Hepatic stellate cell (primary cell): ENCODE measurements around the gene ZFPM1.
"Not testable (repeated sequence)": the region's sequence is repeated elsewhere in the genome, so short reads cannot be mapped to it uniquely, and the experiment has no call there.

Experiments used
- DNase-seq: peaks from one replicate; pipeline ENCODE4 v3.0.0; 2011; ENCODE audit warnings: low spot score

ZFPM1 gene

DNA sequence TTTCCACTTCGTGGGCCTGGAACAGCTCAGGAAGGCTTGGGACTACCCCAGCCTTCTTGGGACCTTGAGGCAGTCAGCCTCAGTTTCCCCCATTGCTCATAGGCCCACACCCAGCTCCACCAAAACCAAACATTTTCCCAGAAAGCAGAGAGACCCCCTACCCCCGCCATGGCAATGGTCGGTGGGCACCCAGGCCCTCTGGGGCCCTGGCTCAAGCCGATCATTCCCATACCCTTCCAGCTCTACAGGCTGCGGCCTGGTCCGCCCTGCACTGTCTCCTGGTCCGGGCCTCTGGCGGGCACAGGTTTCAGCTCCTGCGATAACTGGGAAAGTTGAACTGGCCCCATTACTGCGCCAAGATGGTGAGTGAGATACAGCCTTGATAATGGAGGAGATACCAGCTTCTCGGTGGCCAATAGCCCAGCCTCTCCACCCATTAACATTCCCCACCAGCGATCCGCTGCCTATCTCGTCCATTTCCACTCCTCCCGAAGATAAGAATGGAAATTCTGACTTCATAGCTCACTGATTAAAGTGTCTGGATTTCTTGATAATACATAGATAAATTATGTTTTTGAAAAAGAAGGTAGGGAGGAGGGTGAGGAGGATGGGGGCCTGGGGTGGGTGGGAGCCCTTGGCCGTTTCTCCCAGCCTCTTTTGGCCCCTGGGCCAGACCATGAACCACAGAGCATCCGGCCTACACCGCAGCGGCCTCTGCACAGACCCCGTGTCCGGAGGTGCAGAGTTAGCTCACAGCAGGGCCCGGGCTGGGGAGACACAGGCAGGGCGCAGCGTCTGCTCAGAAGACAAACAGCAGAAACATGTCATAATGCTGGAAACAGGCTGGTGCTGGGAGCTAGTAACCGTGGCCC, 11.6 kb downstream of the ZFPM1 start:
- no peak for DNase-seq

DNA sequence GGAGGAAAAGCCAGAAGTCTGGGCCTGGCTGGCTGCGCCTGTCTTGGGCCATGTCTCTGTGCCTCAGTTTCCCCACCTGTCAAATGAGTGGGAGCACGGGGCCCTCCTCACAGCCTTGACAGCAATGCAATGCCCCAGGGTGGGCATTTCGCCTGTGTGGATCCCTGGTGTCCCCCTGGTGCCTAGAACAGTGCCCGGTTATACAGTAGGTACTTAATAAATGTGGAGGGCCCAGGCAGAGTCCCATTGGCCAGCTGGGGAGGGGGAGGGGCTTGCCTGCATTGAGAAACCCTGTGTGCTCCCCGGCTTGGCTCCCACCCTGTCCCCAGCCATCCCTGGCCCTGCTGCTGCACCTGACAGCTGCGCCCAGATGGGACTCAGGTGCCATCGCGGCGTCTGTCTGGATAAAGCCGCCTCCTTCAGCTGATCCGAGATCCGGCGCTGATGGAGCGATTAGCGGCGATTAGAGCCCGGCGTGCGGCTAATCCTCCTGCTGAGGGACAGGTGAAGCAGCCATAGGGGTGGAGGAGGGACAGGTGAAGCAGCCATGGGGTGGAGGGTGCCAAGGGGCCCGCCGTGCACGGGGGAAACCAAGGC, 12.4 kb downstream of the ZFPM1 start:
- no peak for DNase-seq

DNA sequence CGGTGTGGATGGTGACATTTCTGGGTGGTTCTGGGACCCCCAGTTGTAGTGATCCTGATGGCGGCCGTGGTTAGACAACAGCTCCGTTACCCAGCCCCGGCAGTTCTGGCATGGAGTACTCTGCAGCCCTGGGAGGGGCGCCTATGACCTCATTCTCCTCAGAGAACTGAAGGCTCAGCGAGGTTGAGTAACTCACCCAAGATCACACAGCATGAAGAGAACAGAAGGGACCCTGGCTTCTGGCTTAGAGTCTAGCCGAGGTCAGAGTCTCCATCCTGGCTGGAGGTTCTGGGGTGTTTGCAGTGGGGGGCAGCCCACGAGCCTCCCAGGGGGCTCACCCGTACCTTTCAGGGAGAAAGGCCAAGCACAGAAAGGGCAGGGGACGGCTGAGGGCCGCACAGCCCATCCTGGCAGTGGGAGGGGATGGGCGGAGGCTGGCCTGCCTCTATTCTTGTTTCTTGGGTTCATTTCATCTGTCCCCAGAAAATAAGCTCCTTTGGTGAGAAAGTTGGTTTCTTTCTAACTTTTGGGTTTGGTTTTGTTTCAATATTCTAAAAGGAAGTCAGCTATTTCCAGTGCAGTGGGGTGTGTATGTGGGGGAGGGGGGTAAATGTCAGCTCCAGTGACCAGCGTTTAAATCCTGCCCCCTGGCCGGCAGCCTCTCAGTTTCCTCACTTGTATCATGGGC, 13.2 kb downstream of the ZFPM1 start:
- DNase-seq = no peak

DNA sequence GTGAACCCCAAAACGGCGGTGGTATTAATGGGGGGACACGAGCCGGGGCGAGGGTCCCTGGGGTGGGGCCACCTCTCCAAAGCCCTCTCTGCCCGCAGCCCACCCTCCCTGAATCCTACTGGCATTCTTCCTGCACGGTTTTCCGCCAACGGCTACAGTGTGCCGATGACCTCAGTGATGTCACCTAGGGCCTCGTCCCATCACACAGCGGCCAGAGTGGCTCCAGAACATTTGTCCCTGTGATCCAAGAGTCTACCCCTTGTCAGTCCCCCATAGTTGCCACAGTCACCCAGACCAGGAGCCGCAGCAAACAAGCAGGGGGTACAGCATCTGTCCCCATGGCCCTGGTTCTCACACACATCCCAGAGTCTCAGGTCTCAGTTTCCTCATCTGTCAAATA, 13.9 kb downstream of the ZFPM1 start:
- DNase-seq = no peak

DNA sequence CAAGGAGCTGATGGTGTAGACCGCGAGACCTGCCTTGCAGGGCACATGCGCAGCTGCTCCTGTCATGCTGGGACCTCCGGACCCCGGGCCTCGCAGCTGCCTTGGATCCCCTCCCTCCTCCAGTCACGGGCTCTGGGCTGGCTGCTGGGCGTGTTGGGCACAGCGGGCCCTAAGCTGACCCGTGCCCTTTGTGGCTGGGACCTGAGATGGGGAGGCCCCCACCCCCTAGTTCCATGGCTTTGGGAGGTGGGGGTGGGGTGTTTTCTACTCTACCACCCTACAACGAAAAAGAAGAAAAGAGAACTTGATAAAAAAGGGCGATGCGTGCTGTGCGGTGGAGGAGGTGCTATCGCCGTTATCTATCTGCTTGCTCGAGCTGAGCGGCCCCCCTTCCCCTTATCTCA, 14.5 kb downstream of the ZFPM1 start:
- DNase-seq = no peak

DNA sequence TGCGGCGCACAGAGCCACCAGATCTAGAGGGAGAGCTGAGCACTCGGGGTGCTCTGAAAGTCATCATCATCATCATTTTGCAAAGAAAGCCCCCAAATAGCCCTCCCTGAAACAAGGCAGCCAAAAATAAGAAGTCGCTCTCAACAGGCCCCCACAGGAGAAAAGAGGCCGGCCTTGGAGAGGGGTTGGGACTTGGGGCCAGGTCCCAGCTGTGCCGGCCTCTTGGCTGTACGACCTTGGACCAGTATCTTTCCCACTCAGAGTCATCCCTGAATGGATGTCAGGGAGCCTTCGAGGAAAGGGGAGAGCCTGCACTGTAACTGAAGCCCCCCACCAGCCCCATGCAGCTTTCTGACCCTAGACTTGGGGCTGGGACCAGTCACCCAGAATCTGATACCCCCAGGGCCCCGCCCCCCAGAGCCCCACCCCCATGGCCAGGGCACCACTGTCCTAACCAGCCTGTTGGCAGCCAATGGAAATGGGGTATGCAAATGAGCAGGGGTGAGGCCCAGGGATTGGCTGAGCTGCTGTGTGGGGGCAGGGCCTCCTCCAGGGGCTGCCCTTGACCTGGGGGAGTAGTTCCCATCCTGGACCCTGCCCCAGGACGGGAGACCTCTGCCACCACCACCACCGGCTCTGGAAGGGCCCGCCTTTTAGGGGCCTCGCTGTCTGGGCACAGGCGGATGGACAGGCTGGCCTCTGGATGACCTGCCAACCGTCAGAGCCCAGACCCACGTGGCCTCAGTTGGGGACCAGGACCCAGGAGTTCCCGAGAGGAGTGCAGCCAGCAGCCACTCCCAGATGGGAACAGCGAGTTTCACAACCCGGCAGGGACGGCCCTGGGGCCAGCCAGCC, 15.4 kb downstream of the ZFPM1 start:
- DNase-seq = no peak

DNA sequence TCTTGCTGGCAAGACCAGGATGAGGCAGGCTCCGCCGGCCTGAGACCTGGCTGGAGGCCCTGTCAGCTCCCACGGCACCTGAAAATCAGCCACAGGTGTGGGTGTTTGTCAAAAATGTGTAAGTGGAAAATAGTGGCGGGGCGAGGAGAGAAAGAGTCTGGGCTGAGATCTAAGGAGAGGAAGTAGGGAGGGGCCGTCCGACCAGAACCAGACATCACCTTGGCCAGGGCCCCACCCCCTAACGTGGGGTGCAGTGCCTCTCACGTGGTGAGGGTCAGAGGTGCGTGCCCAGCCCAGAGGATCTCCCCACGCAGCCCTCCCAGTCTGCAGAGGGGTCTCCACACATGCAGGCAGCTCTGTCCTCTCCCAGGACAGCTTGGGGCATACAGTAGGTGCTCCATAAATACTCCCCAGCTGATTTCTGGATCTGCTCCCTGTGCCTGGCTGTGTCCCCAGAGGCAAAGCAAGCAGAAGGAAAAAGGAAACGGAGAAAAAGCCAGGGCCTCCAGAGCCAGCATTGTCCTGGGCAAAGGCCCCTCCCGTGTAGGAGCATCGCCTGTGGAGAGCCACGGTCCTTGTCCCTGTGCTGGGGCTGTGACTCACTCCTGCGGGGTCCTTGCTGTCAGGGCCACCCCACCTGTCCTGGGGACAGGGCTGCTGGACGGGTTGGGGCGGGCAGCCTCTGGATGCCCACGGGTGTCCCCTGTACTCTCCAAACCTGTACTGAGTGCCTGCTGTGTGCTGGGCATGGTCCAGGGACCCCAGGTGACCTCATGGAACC, 16.7 kb downstream of the ZFPM1 start:
- no peak for DNase-seq

DNA sequence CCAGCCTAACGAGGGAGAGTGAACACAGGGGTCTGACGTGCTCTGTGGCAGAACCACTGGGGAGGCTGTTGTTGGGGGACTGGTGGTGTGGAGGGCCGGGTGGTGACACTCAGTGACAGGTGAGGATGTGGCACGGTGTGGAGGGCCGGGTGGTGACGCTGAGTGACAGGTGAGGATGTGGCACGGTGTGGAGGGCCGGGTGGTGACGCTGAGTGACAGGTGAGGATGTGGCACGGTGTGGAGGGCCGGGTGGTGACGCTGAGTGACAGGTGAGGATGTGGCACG, 17.3 kb downstream of the ZFPM1 start:
- not testable (repeated sequence) for DNase-seq

DNA sequence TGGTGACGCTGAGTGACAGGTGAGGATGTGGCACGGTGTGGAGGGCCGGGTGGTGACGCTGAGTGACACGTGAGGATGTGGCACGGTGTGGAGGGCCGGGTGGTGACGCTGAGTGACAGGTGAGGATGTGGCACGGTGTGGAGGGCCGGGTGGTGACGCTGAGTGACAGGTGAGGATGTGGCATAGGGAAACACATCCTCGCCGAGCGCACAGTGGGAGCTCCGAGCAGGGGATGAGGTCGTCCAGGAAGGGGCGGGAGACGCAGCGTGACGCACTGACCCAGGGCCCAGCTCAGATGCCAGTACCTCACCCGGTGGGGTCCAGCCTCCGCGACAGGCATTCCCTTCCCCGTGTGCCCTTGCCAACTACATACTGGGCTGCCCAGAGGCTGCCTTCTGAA, 17.6 kb downstream of the ZFPM1 start:
- not testable (repeated sequence) for DNase-seq

DNA sequence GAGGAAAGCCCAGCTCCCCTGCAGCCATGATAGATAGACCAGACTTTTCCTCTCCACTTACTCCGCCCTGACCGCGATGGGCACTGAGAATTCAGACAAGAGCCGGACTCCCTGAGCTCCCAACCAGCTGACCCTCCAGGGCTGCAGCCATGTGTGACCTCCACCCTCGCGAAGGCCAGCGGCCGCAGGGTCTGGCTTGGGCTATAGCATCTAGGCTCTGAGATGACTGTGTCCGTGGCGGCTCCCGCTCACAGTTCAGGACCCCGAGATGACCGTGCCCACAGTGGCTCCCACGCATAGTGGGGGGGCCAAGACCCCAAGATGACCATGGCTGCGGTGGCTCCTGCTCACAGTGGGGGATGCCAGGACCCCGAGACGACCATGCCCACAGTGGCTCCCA, 18.0 kb downstream of the ZFPM1 start:
- DNase-seq = no peak

DNA sequence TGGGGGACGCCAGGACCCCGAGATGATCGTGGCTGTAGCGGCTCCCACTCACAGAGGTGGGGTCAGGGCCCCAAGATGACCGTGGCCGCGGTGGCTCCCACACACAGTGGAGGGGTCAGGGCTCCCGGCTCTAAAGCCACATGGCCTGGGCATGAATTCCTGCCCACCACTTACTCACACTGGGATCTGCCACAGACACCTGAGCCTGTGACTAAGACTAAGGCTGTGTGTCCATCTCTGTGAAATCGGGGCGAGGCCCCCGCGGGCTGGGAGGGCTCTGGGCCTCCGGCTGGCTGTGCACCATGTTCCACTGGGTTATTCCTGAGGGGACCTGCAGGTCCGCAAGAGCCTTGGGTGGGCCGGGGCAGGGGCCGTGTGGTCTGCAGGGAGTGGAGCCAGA, 18.5 kb downstream of the ZFPM1 start:
- DNase-seq = no peak

DNA sequence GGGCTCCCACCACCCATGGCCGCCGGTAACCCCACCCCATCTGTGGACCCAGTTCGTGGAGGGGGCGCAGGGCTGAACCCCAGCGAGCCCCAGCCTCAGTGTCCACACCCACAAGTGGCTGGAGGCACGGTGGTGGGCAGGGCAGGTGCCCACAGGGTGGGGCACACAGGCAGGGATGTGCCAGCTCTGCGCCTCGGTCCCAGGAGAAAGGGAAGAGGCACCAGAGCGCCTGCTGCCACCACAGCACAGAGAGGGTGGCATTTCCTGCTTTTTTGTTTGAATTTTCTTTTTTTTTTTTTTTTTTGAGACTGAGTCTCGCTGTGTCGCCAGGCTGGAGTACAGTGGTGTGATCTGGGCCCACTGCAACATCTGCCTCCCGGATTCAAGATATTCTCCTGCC, 19.0 kb downstream of the ZFPM1 start:
- DNase-seq = no peak

DNA sequence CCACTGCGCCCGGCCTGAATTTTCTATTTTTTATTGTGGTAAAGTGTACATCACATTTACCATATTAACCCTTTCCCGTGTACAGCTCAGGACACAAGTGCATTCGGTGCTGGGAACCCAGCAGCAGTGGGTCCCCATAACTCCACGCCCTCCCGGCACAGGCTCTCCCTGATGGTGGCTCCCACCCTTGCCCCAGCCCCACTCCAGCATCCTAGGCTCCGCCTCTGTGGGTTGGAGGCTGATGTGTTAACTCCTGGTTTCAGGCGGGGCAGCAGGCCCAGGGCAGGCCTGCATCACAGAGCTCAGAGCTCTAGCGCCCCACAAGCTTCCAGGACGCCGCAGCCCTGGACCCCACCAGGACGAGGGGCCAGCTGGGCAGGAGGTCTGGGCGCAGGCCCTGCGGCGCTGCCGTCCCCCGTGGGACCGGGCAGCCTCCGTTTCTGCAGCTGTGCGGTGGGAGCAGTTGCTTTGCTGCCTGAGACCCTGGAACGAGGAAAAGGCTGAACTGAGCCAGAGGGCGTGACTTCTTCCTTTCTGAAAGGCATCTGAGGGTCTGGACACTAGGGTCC, 19.6 kb downstream of the ZFPM1 start:
- no peak for DNase-seq

DNA sequence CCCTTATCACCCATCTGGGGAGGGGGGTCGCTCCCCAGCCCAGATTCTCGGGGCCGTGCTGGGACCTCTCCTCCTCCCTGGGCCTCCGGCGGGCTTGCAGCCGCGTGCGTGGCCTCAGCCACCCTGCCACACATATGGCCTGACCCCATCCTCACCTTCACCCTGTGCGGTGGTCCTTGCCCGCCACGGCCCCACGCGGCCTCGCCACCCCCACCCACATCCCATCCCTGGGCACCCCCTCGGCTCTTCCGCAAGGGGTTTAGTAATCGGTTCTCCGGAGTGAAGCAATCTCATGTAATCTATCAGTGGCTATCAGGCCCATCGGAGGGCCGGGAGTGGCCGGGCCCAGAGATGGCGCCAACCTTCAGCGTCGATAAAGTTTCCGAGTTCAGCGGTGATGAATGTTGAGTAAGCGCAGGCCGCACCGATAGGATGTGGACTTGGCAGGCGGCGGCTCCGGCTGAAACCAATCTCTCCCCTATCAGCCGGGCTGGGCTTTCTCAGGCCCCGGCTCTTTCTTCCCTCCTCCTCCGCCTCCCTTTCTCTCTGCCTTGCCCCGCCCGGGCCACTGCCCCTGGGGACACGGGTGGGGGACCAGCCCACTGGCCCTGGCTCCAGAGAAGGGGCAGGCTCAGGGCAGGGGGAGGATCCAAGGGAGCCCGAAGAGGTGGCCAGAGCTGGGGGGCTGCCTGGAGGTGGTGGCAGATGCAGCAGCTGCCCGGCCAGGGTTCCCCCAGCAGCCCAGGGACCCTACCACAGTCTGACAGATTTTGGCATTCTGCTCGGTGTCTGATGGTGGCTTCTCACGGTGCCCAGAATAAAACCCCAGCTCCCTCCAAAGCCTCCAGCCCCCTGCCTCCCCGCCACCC, 20.8 kb downstream of the ZFPM1 start:
- DNase-seq = peak; percentile 95

DNA sequence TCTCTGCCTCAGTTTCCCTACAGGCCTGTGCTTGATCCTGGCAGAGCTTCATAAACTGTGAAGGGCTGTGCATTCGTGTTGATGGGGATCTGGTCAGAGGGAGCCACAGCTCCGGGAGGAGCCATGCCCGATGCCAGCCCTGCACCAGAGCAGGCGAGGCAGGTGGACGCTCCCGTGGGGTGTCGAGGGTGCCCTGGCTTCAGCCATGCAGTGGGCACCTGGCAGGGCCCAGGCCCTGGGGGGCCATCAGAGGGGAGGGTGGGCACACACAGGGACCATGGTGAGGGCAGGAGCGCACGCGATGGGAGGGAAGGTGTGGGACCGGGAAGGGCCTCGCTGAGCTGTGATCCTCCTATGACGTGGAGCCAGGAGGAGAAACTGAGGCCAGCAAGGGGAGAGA, 22.0 kb downstream of the ZFPM1 start:
- no peak for DNase-seq

DNA sequence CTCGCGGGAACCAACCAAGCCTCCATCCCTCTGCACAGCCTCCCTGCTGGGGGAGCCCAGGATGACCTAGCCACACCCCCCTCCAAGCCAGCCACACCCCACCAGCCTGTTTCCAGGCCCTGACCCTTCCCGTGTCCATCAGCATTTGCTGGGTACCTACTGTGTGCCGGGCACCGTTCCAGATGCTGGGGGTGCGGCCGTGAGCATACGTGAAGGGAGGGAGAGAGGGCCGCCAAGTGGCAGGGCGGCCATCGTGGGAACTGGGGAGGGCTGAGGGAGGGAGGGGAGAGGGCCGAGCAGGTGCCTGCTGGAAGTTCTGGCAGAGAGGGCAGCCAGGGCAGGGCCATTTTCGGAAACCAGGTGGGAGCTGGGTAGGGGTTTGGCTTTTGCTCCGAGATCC, 23.1 kb downstream of the ZFPM1 start:
- no peak for DNase-seq

DNA sequence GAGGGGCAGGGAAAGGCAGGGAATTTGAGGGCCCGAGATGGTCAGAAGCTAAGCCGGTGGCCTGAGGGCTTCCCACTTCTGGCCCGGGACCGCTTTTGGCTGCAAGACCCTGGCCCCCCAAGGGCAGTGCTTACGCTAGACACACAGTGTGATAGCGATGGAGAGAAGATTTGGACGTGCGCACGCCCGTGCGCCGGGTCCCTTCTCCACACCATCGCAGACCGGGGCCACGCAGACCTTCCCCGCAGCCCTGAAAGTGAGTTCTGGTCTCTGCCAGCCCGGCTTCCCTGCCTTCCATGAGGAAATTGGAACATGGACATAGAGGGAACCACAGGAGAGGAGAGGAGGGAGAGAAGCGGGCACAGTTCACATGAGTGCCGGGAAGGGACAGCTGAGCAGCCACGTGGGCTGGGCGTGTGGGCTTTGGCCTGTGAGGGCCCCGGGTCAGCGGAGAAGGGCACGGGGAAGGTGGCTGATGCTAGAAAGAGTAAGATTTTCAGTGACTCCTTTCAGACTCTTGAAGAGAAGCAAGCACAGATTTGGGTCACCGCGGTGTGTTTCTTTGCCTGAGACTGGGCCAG, 23.8 kb downstream of the ZFPM1 start:
- DNase-seq = no peak

DNA sequence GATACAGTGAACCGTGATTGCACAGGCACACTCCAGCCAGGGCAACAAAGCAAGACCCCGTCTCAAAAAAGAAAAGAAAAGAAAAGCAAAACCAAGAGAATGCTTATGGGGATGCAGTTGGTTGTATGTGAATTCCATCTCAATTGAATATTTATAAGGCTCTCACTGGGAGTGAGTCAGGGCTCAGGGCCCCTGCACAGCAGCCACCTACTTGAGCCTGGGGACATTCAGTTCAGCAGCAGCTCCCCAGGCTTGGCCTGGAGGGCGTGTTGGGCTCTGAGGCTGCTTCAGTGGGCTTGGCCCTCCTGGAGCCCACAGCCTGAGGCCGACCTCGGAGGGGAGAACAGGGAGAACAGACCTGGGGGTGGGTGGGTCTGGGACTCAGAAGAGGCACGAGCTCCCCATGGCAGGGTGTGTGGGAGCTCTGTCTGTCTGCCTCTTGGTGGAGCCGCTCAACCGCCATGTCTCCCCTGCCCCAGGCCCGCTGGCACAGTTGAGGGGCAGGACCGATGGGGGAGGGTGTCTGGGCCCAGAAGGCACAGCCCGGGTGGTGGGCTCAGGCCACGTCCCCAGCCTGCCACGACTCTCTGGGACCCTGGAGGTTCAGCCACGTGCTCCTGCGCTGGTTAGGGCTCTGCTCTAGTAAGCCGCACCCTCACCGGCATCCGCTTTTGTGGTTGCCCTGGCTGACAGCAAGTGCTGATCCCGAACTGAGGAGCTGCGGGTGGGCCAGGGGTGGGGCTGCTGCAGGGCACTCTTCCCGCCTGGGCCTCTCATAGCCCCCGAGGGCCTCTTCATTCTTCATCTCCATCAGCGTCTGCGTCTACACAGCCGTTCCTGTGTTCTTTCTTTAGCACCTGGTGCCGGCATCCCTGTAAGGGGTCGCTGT, 24.8 kb downstream of the ZFPM1 start:
- no peak for DNase-seq
